G401 (cell line): ENCODE measurements around the gene SURF6. TPM values are rescaled to one million over a fixed set of nuclear protein-coding genes. Genes with fewer than 3 reads are reported as not detected.
"Not testable (repeated sequence)": the region's sequence is repeated elsewhere in the genome, so short reads cannot be mapped to it uniquely, and the experiment has no call there.

Source experiments
- DNase-seq: peaks from one replicate; pipeline ENCODE4 v3.0.0-alpha.2; 2015; ENCODE audit warnings: low spot score
- in situ Hi-C: cut with HindIII; loops from 2 replicates; pipeline ENCODE4 v1.10.0; 2016; ENCODE audit warnings: low sequenced_read_pairs, mixed read lengths
- total RNA-seq: library from RNA; depleted of rRNA; stranded (reverse); fragments of >200 nt; shearing (Covaris generic); gene quantifications from 2 replicates; pipeline ENCODE4 v1.2.3, GENCODE V29; 2014

The SURF6 gene
- total RNA-seq, 1 experiment from 2014 or later = 40.6 TPM

- no peak for DNase-seq
These were observed 31.3 kb downstream of the SURF6 start for GRCh38 chr9:133304477-133305377.

DNA sequence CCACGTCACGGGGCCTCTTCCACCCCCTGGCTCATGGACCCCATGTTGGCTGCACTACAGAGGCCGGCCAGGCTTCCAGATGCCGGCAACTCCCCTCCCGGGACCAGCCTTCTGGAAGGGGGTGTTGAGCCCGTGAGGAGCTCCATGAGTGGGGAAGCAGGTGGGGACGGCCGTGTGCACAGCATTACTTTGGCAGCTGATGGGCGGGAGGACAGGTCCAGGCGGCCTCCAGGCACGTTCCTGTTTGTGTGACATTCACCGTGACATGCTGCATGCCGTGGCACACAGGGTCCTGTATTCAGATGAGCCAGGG is 31.9 kb downstream of the SURF6 start:
- DNase-seq = no peak
- in situ Hi-C loops = no loop called here

More at GRCh38 chr9:133304477-133305377, 31.3 kb downstream of the SURF6 start:
- in situ Hi-C loops = no loop called here

DNA sequence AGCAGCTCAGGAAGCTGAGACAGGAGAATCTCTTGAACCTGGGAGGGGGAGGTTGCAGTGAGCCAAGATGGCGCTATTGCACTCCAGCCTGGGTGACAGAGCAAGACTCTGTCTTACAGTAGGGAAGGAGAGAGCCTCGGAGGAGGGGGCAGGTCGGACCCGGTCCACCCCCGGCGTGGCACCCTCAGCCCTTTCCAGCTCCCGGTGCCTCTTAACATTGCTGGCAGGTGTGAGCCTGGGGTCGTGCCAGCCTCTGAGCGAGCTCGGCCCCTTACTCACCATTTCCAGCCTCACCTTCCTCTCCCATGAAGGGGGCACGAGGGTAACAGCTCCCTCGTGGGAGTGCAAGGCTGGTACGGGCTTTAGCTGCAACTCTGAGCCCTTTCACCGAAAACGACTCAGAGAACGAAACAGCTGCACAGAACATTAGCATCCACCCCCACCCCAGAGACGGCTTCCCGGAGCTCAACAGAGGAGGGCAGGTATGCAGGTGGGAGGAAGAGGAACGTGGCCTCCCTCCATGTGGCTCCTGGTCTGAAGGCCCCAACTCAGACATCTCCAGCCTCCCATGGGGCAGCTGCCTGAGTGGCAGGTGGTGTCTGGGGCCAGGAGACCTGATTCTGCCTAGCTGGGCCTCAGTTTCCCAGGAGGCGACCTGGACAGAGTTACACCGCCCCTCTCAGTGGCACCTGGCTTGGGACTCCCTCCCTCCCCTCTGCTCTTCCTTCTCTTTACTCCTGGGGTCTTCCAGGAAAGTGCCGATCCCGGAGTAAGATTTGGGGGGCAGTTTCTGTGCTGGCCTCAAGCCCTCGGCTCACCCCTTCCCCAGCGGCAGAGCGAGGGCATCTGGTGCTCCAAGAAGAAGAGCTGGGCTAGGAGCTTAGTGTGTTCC is 32.5 kb downstream of the SURF6 start:
- no peak for DNase-seq
- in situ Hi-C loops = no loop called here

GRCh38 chr9:133301253-133302230 is 34.4 kb downstream of the SURF6 start:
- DNase-seq = no peak
- in situ Hi-C loops = no loop called here

DNA sequence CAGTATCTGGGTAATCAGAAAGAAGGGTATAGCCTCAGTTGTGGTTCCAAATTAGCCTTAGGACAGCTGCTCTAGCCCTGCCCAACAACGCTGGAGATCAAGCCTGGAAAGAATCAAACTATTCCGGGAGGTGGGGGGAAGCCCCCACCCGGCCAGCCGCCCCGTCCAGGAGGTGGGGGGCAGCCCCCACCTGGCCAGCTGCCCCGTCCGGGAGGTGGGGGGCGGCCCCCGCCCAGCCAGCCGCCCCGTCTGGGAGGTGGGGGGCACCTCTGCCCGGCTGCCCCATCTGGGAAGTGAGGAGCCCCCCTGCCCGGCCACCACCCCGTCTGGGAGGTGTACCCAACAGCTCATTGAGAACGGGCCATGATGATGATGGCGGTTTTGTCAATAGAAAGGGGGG is 36.0 kb downstream of the SURF6 start:
- in situ Hi-C loops, DNase-seq: not testable (repeated sequence)

GRCh38 chr9:133294257-133294656 is 41.7 kb downstream of the SURF6 start:
- in situ Hi-C loops = no loop called here
- no peak for DNase-seq

DNA sequence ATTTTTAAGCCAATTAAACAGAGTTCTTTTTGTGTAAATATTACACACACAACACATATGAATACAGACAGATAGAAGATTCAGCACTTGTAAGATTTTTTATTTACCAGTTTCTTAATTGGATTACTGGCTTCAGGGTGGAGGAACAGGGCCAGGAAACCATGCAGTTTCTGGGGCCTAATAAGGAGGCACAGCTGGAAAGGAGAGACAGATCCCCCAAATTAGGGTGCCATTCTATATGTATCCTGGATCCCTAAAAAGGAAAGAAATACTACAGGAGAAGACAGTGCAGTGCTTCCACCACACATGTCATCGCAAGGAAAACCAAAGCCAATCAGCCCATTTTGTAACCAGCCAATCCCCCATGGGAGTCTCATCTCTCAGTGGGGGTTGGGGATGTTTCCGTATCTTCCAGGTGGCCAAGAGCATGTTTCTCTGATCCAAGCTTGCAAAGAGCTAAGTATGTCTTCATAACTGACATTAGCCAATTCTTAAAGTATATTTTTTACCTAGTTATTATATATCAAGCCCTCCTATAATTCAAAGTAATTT is 45.2 kb downstream of the SURF6 start:
- in situ Hi-C loops = no loop called here

DNA sequence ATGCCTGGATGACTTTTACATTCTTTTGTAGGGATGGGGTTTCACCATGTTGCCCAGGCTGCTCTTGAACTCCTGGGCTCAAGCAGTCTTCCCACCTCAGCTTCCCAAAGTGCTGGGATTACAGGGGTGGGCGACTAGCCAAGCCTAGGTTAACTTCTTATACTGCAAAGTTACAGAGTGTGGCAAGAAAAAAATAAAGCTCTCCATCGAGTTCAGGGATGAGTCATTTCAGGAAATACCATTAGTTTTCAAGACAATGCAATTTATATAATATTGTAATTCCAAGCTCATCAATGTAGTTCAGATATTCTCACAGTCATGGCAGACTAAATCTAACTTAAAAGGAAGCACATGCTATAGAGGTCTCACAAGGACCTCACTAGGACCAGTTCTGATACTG is 49.5 kb downstream of the SURF6 start:
- in situ Hi-C loops = no loop called here
- no peak for DNase-seq

More for the DNA sequence above, 45.2 kb downstream of the SURF6 start:
- no peak for DNase-seq

GRCh38 chr9:133285252-133285775 is 50.7 kb downstream of the SURF6 start:
- no peak for DNase-seq
- in situ Hi-C loops = no loop called here

DNA sequence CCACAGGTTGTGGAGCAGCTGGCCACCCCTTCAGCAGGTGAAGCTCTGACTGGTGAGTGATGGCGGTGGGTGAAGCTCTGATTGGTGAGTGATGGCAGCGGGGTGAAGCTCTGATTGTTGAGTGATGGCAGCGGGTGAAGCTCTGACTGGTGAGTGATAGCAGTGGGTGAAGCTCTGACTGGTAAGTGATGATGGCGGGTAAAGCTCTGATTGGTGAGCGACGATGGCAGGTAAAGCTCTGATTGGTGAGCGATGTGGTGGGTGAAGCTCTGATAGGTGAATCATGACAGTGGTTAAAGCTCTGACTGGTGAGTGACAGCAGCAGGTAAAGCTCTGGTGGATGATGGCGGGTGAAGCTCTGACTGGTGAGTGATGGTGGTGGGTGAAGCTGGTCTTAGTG is 51.6 kb downstream of the SURF6 start:
- DNase-seq = no peak
- in situ Hi-C loops = no loop called here

DNA sequence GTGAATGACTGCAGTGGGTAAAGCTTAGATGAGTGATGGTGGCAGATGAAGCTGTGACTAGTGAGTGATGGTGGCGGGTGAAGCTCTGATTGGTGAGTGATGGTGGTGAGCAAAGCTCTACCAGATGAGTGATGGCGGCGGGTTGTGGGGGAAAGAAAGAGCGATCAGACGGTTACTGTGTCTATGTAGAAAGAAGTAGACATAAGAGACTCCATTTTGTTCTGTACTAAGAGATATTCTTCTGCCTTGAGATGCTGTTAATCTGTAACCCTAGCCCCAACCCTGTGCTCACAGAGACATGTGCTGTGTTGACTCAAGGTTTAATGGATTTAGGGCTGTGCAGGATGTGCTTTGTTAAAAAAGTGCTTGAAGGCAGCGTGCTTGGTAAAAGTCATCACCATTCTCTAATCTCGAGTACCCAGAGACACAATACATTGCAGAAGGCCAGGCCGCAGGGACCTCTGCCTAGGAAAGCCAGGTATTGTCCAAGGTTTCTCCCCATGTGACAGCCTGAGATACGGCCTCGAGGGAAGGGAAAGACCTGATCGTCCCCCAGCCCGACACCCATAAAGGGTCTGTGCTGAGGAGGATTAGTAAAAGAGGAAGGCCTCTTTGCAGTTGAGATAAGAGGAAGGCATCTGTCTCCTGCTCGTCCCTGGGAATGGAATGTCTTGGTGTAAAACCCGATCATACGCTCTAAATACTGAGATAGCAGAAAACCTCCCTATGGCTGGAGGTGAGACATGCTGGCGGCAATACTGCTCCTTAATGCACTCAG is 52.5 kb downstream of the SURF6 start:
- in situ Hi-C loops, DNase-seq: not testable (repeated sequence)

- DNase-seq = no peak
- in situ Hi-C loops = no loop called here
These were observed 53.3 kb downstream of the SURF6 start for GRCh38 chr9:133282464-133283238.

GRCh38 chr9:133280392-133280791 is 55.6 kb downstream of the SURF6 start:
- no peak for DNase-seq
- in situ Hi-C loops = no loop called here
